ENCODE measurements around the gene FERMT3.

Gene FERMT3

GRCh38 chr11:64186492-64187165, 19.9 kb upstream of the FERMT3 start:
- no peak for DNase-seq

- no peak for DNase-seq
These were observed 14.1 kb upstream of the FERMT3 start for GRCh38 chr11:64192434-64192833.

GRCh38 chr11:64196626-64197025, 9.9 kb upstream of the FERMT3 start:
- DNase-seq = no peak

GRCh38 chr11:64198511-64198910, 8.0 kb upstream of the FERMT3 start:
- no peak for DNase-seq

- no peak for DNase-seq
These were observed 5.0 kb upstream of the FERMT3 start for GRCh38 chr11:64201543-64201942.

- no peak for DNase-seq
These were observed 3.5 kb upstream of the FERMT3 start for GRCh38 chr11:64202992-64203391.

GRCh38 chr11:64203421-64204079, 3.0 kb upstream of the FERMT3 start:
- DNase-seq = no peak

- DNase-seq = no peak
These were observed 2.5 kb upstream of the FERMT3 start for GRCh38 chr11:64204080-64204440.

GRCh38 chr11:64204464-64204989, 2.0 kb upstream of the FERMT3 start:
- DNase-seq = peak; percentile 63

- DNase-seq = peak; percentile 83
These were observed 950 bp downstream of the FERMT3 start for GRCh38 chr11:64207256-64208085.

- DNase-seq = no peak
These were observed 1.7 kb downstream of the FERMT3 start for GRCh38 chr11:64208086-64208795.

- DNase-seq = no peak
These were observed 2.5 kb downstream of the FERMT3 start for GRCh38 chr11:64208796-64209562.

GRCh38 chr11:64209563-64209843, 3.0 kb downstream of the FERMT3 start:
- no peak for DNase-seq

- no peak for DNase-seq
These were observed 3.9 kb downstream of the FERMT3 start for GRCh38 chr11:64210301-64211020.

GRCh38 chr11:64211181-64211872, 4.8 kb downstream of the FERMT3 start:
- DNase-seq = no peak

GRCh38 chr11:64216879-64217278, 10.4 kb downstream of the FERMT3 start:
- DNase-seq = no peak

- DNase-seq = no peak
These were observed 12.3 kb downstream of the FERMT3 start for GRCh38 chr11:64218628-64219353.

GRCh38 chr11:64219354-64219684, 12.8 kb downstream of the FERMT3 start:
- DNase-seq = no peak

GRCh38 chr11:64219755-64220154, 13.2 kb downstream of the FERMT3 start:
- no peak for DNase-seq

- DNase-seq = no peak
These were observed 13.8 kb downstream of the FERMT3 start for GRCh38 chr11:64220271-64220670.

GRCh38 chr11:64220798-64221197, 14.3 kb downstream of the FERMT3 start:
- no peak for DNase-seq
